Measurements from ENCODE around the gene ATP8A2. TPM values are rescaled to one million over a fixed set of nuclear protein-coding genes. Genes with fewer than 3 reads are reported as not detected.

ATP8A2 gene
- total RNA-seq, 4 donors from 2014 or later: 0.20 to 1.1 (median 0.59) TPM

GRCh38 chr13:25581351-25581750 is 209.6 kb downstream of the ATP8A2 start:
- Histone ChIP-seq H3K27ac (no peak overlapping the region), H3K4me1 (no peaks in the 10 kb centered on the region), H3K9me3 (no peaks in the 10 kb centered on the region), H3K27me3 (no peaks in the 10 kb centered on the region), H3K36me3 (no peaks in the 10 kb centered on the region), H3K4me3 (no peak overlapping the region)
- no peak for TF ChIP-seq POLR2A (IDR thresholded peaks at IDR 0.05)
- TF ChIP-seq, protein P1, sequence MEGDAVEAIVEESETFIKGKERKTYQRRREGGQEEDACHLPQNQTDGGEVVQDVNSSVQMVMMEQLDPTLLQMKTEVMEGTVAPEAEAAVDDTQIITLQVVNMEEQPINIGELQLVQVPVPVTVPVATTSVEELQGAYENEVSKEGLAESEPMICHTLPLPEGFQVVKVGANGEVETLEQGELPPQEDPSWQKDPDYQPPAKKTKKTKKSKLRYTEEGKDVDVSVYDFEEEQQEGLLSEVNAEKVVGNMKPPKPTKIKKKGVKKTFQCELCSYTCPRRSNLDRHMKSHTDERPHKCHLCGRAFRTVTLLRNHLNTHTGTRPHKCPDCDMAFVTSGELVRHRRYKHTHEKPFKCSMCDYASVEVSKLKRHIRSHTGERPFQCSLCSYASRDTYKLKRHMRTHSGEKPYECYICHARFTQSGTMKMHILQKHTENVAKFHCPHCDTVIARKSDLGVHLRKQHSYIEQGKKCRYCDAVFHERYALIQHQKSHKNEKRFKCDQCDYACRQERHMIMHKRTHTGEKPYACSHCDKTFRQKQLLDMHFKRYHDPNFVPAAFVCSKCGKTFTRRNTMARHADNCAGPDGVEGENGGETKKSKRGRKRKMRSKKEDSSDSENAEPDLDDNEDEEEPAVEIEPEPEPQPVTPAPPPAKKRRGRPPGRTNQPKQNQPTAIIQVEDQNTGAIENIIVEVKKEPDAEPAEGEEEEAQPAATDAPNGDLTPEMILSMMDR (IDR thresholded peaks at IDR 0.05): no peak
- TF ChIP-seq EP300 (IDR thresholded peaks at IDR 0.05; ENCODE audit: low read depth): no peak
- no peak for TF ChIP-seq POLR2AphosphoS5 (IDR thresholded peaks at IDR 0.05)
- 63 to 67% methylated on average over 1 to 2 of the region's 2 CpGs for WGBS, 2 donors (ENCODE audit: low coverage in 1 of 2)
- DNase-seq: no peak
- intact Hi-C loops (cut with DNase I; ENCODE audit: low total_unique reads): loop anchor here (5.0 kb wide), 1 partner anchor 481 kb away; no protein-coding TSS in a partner anchor
- in situ Hi-C loops (cut with MboI; ENCODE audit: low pct_ligation_motif_present in 1 of 4, low pct_unique_long_range_greater_than_20kb in 1 of 4, low sequenced_read_pairs in 3 of 4): no loop called here

- no peaks in the 10 kb centered on the region for H3K4me1 ChIP-seq
- DNase-seq: no peak
- 49 to 61% methylated on average over 3 to 6 of the region's 6 CpGs for WGBS, 2 donors (ENCODE audit: low coverage in 1 of 2)
- in situ Hi-C loops (cut with MboI; ENCODE audit: low pct_ligation_motif_present in 1 of 4, low pct_unique_long_range_greater_than_20kb in 1 of 4, low sequenced_read_pairs in 3 of 4) (no loop called here), intact Hi-C loops (cut with DNase I; ENCODE audit: low total_unique reads) (loop anchor here (5.0 kb wide), 1 partner anchor 478 kb away; no protein-coding TSS in a partner anchor)
- TF ChIP-seq POLR2A (IDR thresholded peaks at IDR 0.05) (no peak), POLR2AphosphoS5 (IDR thresholded peaks at IDR 0.05) (no peak), EP300 (IDR thresholded peaks at IDR 0.05; ENCODE audit: low read depth) (no peak)
- TF ChIP-seq, protein P1 (IDR thresholded peaks at IDR 0.05): no peak
- H3K27me3 ChIP-seq: no peaks in the 10 kb centered on the region
- H3K36me3 ChIP-seq: no peaks in the 10 kb centered on the region
- no peaks in the 10 kb centered on the region for H3K9me3 ChIP-seq
- H3K4me3 ChIP-seq: no peak overlapping the region
- no peak overlapping the region for H3K27ac ChIP-seq
Measured at GRCh38 chr13:25584087-25584486, 212.3 kb downstream of the ATP8A2 start.

DNA sequence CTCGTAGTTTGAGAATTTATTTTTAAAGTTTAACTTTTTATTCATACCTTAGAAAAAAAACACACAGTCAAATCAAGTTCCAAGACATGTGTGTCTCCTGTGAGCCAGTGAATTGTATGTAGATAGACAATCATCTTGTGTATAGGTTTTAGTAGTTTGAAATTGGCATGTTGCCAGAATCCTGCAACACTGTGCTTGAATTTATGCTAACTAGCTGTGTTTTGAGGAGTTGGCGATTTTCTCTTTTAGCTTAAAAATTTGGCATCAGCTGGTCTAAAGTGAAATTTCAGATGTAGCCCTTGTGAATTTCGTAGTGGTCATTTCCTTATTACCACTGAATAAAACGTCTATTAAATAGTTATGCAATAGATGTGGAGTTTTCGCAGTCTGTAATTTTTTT is 213.2 kb downstream of the ATP8A2 start:
- in situ Hi-C loops (cut with MboI; ENCODE audit: low pct_ligation_motif_present in 1 of 4, low pct_unique_long_range_greater_than_20kb in 1 of 4, low sequenced_read_pairs in 3 of 4): no loop called here
- DNase-seq: no peak
- Histone ChIP-seq H3K36me3 (no peaks in the 10 kb centered on the region), H3K9me3 (no peaks in the 10 kb centered on the region), H3K27ac (no peak overlapping the region), H3K4me1 (no peaks in the 10 kb centered on the region), H3K4me3 (no peak overlapping the region), H3K27me3 (no peaks in the 10 kb centered on the region)
- intact Hi-C loops (cut with DNase I; ENCODE audit: low total_unique reads): loop anchor here (5.0 kb wide), 1 partner anchor 477 kb away; no protein-coding TSS in a partner anchor
- TF ChIP-seq POLR2AphosphoS5 (IDR thresholded peaks at IDR 0.05): no peak
- no peak for TF ChIP-seq EP300 (IDR thresholded peaks at IDR 0.05; ENCODE audit: low read depth)
- TF ChIP-seq POLR2A (IDR thresholded peaks at IDR 0.05): no peak
- TF ChIP-seq, protein P1 (IDR thresholded peaks at IDR 0.05): no peak
- 44 to 56% methylated on average over 5 of the region's 5 CpGs for WGBS, 2 donors (ENCODE audit: low coverage in 1 of 2)

DNA sequence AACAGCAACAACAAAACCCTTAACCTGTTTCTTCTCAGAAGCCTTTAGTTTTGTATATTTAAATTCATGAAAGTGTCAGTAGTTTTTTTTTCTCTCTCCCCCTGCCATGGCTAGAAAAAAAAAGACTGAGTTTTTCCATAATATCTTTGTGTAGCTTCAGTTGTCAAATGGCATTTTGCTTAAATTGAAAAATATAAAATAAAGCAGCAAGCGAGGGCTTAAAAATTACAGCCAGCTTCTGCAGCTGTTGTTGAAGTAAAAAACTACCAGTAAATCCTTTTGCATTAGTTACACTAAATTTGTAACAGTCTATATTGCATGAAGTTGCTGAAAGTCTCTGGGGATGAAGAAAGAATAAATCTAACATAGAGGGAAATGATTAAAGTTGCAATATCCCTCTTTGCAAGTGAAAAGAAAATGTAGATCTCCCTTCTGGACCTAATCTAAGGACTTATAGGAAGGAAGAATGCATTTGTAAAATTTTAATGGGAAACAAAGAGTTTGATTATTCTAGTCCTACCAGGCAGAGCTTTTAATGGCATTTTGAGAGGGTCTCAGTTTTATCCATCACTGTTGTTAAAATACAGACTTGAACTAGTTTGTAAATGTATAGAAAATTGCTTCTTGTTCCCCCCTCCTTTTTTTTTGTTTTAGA is 215.7 kb downstream of the ATP8A2 start:
- no peak overlapping the region for H3K4me3 ChIP-seq
- intact Hi-C loops (cut with DNase I; ENCODE audit: low total_unique reads): no loop called here
- no peaks in the 10 kb centered on the region for H3K4me1 ChIP-seq
- H3K36me3 ChIP-seq: no peaks in the 10 kb centered on the region
- no peaks in the 10 kb centered on the region for H3K9me3 ChIP-seq
- WGBS, 2 donors (ENCODE audit: low coverage in 1 of 2): 43 to 74% methylated on average over 1 of the region's 1 CpG
- no peak for DNase-seq
- no peaks in the 10 kb centered on the region for H3K27me3 ChIP-seq
- no peak for TF ChIP-seq POLR2A (IDR thresholded peaks at IDR 0.05)
- no peak for TF ChIP-seq POLR2AphosphoS5 (IDR thresholded peaks at IDR 0.05)
- TF ChIP-seq, protein P1 (IDR thresholded peaks at IDR 0.05): no peak
- no peak for TF ChIP-seq EP300 (IDR thresholded peaks at IDR 0.05; ENCODE audit: low read depth)
- H3K27ac ChIP-seq: no peak overlapping the region
- in situ Hi-C loops (cut with MboI; ENCODE audit: low pct_ligation_motif_present in 1 of 4, low pct_unique_long_range_greater_than_20kb in 1 of 4, low sequenced_read_pairs in 3 of 4): no loop called here

Data from transverse colon (tissue), 4 donors.